Activated naive CD8-positive, alpha-beta T cell treated with anti-CD3 and anti-CD28 coated beads, Interleukin-2, amount 50 U/mL, for 16 hours (primary cell): ENCODE results near the gene IFNL3.
A peak's percentile ranks its signal among the peaks of the same experiment; 100 is the strongest.
"Not testable (repeated sequence)": the region's sequence is repeated elsewhere in the genome, so short reads cannot be mapped to it uniquely, and the experiment has no call there.

Experiments
- DNase-seq: peaks from one replicate; pipeline ENCODE4 v3.0.0-alpha.2; 2020; ENCODE audit warnings: low read depth, low spot score

Gene IFNL3

DNA sequence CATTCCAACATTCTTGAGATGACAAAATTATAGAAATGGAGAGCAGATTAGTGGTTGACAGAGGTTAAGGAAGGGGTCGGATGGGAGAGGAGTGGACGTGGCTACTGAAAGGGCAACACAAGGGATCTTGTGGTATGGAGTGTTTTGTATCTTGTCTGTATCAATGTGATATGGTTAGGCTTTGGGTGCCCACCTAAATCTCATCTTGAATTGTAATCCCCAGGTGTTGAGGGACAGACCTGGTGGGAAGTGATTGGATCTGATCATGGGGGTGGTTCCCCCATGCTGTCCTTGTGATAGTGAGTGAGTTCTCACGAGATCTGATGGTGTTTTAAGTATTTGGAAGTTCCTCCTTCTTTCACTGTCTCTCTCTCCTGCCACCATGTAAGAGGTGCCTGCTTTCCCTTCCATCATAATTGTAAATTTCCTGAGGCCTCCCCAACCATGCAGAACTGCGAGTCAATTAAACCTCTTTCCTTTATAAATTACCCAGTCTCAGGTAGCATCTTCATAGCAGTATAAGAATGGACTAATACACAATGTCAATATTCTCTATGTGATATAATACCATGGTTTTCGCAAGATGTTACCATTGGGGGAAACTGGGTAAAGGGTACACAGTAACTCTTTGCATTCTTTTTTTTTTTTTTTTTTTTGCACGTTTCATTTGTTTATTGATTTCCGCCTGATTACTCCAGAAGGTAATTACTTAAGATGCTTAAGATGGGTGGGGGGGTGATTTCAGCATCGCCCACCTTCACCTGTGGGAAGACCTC lies 8.8 kb upstream of the IFNL3 start:
- no peak for DNase-seq

DNA sequence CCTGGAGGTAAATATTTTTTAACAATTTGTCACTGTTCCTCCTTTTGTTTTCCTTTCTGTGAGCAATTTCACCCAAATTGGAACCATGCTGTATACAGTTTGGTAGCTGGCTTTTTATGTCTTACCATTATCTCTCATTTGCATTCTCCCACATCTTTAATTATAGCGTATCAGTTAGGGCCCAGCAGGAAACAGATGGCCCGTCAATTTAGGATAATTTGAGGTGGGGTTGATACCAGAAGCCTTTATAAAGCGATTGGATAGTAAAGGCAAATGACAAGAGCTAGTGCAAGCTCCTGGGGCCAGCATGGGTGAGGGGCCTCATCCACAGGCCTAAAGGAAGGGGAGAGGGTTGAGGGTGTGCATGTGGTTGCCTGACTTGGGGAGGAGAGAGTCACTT lies 7.7 kb upstream of the IFNL3 start:
- DNase-seq = no peak

DNA sequence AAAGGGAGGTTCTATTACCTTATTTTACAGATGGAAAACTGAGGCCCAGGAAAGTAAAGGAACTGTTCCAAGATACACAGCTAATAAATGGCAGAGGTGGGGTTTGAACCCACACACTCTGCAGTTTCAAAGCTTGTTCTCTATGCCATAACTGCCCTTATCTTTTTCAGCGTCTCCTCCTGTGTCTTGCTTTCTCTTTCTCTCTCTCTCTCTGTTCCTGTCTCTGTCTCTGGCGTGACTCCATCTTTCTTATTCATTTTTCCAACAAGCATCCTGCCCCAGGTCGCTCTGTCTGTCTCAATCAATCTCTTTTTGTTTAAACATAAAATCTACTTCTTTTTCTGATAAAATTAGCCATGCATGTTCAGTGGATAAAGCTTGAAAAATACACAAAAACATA lies 7.0 kb upstream of the IFNL3 start:
- no peak for DNase-seq

DNA sequence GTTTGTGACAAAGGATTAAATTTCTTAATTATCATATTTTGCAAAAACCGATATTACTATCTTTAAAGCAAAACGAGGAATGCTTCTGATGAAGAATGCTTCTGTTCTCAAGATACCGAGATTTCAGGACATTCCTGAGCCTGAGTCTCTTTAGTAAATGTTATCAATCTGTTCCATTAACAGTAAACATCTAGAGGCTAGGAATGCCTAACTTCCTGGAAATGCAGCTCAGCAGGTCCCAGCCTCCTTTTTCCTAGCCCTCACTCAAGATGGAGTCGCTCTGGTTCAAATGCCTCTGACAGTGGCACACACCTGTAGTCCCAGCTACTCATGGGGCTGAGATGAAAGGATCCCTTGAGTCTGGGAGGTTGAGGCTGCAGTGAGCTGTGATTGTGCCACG lies 6.3 kb upstream of the IFNL3 start:
- DNase-seq = no peak

DNA sequence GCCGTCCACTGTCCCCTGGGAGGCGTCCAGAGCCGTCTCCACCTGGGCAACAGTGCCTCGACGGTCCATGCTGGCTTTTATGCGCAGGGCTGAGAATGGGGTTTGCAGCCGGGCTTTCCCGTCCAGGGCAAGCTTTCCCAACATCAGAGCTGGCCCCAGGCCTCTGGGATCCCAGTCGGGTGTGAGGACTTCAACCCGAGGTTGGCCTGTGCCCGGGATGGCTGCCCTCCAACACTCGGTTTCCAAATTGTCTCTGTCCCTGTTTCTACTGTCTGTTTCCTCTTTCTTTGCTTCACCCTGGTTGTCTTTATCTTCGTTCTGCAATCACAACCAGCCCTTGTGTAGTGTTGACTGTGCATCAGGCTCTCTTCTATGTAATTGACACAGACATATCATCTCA lies 4.0 kb upstream of the IFNL3 start, which contains the start of gene IFNL4:
Gene IFNL4, minus strand, starts transcription at position 51 of the 400 bp plus-strand sequence.
- no peak for DNase-seq

DNA sequence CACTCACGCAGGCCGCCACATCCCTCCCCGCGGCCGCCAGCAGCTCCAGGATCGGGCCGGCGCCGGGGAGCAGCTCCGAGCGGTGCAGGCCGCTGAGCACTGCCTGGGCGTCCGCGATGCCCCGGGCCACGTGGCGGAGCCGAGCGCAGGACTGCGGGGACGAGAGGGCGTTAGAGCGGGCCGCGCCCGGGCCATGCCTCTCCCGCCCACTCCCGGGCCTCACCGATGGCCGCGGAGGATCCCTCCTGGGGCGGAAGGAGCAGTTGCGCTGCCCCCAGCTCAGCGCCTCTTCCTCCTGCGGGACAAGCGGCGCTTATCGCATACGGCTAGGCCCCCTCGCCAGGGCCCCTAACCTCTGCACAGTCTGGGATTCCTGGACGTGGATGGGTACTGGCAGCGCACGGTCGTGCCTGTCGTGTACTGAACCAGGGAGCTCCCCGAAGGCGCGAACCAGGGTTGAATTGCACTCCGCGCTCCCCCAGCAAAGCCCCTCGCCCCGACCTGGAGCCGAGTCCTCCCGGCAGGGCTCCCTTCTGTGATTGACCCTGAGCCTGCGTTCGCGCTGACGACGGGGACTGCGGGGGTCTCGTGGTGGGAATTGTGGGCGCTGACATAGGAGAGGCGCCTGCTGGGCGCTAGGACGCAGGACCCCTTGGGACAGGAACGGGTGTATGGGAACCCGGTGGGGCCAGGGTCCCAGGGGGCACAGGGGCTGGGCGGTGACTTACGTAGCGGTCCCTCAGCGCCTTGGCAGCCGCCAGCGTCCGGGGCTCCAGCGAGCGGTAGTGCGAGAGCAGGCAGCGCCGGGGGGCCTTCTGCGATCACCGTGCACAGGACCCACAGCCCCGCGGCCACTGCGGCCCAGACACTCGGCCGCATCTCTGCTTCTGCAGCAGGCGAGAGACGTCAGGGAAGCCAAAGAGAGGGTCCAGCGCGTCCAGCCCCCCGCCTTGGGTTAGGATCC lies 3.2 kb upstream of the IFNL3 start:
- no peak for DNase-seq

DNA sequence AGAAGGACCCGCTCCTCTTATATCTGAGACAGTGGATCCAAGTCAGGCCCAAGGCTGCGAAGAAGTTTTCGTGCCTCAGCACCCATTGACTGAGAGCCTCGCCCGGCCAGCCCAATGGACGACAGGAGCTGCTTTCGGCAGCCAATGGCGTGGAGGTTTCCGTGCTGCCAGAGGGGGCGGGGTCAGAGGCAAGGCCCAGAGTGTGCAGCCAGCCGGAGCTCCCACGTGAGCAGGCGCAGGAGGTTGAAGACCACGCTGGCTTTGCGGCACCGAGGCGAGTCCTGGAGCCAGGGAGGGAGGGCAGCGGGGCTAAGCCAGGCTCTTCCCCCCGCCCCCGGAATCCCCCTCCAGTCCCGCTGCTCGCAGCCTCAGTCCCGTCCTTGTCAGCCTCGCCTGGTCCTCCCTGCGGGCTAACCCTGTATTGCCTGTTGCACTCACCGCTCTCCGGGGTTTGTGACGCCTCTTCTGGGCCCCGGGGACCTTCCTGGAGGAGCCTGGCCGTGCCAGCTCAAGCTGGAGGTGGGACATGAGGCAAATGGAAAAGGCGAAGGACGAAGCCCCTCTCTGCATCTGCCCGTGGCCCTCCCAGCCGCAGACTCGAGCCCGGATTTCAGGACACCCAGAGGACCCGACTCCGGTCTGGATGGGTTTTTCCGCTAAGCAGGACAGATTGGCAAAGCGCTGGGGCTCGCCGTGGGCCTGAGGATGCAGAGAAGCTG lies 2.3 kb upstream of the IFNL3 start:
- DNase-seq = no peak

DNA sequence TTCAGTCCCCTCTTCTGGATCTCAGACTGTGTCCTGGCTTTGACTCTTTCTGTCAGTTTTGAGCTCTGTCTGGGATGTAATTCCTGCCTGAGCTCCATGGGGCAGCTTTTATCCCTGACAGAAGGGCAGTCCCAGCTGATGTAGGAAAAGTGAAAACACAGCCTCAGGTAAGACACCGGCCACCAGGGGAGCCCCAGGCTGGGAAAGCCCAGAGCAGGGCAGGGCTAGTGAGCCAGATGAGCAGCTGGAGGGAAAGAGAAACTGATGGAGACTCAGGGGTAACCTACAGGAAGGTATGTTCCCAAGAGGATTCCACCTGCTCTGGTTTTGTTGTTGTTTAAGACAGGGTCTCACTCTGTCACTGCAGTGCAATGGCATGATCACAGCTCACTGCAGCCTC lies 360 bp upstream of the IFNL3 start:
- not testable (repeated sequence) for DNase-seq

DNA sequence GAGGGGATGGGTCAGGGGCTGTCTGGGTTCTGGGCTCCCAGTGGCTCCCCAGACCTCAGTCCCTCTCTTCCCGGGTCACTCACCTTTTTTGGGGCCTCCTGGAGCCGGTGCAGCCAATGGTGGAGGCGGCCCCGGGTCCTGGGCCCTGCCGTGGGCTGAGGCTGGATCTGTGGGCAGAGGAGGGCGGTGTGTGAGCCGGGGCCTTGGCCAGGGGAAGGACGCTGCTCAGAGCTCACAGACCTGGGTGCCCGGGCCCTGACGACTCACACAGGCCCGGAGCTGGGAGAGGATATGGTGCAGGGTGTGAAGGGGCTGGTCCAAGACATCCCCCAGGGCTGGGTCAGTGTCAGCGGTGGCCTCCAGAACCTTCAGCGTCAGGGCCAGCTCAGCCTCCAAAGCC lies 1.1 kb downstream of the IFNL3 start:
- not testable (repeated sequence) for DNase-seq

DNA sequence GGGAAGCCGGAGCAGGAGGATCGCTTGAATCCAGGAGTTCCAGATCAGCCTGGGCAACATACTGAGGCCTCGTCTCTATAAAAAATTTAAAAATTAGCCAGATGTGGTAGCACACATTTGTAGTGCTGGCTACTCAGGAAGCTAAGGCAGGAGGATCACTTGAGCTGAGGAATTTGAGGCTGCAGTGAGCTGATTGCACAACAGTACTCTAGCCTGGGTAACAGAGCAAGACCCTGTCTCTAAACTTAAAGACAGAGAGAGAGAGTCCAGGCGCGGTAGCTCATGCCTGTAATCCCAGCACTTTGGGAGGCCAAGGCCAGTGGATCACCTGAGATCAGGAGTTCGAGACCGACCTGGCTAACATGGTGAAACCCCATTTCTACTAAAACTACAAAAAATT lies 4.4 kb downstream of the IFNL3 start:
- DNase-seq = no peak

DNA sequence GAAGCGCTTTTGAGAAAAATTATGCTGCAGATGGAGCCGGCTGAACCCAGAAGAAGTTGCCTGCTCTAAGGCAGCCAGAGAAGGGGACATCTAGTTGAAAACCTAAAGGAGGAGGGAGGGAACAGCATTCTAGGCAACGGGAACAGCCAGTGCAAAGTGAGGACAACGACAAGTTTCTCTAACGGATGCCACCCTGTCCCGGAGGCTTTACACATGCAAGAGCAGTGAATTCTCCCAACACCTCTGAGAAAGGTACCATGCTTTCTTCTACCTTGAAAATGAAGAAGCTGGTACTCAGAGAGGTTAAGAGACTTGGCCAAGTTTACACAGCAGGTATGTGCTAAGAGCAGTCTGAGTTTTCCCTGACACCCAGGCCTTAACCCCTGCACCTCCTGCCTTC lies 5.9 kb downstream of the IFNL3 start:
- DNase-seq = no peak

DNA sequence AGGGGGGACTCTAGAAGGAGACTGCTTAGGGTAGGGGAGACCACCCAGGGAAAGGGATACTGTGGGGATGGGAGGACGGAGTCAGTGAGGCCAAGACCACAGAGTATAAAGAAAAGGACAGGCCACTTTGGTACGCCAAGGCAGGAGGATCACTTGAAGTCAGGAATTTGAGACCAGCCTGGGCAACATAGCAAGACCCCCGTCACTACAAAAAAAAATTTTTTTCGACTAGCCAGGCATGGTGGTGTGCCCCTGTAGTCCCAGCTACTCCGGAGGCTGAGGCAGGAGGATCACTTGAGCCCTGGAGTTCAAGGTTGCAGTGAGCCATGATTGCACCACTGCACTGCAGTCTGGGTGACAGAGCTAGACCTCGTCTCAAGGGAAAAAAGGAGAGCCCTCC lies 6.6 kb downstream of the IFNL3 start:
- DNase-seq = no peak

DNA sequence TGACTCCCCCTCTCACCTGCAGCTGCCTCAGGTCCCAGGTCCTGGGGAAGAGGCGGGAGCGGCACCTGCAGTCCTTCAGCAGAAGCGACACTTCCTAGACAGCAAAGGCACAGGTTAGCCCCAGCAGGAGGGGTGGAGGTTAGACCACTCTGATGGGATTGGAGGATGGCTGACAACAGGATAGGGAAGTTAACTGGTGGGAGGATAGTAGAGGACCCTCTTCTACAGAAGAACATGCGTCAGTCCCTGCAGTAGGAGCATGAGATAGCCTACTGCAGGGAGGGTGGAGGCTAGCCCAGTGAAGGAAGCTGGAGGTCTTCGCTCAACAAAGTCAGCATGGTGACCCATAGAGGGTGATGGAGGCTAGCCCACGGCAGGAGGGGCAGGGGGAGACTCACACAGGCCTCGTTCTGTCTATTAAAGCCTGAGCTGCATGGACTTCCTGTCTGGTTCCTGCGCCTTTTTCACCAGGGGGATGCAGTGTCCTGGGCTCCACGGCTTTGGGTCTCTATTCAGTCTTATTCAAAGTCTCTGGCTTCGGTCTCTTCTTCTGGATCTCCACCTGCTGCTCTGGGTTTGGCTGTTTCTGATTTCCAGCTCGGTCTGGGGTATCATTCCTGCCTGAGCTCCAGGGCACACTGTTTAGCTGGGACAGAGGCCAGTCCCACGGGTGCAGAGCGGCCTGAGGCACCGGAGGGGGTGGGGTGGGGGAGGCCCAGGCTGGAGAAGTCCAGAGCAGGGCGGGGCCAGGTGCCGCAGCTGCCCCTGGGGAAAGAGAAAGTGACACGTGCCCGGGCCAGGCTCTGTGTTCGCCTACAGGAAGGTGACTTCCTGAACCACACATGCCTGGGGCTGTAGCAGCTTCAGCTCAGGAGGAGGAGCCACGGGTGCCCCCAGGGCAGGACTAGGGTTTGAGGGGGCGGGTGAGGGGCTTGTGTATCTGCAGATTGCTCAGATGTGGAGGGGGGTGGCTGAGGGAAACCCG lies 7.3 kb downstream of the IFNL3 start:
- DNase-seq = peak; percentile 14

DNA sequence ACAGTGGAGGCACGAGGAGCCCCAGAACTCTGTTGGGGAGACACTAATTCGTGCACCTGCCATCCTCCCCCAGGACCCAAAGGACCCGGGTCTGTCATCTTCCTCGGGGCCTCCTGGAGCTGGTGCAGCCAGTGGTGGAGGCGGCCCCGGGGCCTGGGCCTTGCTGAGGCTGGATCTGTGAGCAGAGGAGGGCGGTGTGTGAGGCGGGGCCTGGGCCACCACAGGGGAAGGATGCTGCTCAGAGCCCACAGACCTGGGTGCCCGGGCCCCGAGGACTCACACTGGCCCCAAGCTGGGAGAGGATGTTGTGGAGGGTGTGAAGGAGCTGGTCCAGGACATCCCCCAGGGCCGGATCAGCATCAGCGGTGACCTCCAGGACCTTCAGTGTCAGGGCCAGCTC lies 8.3 kb downstream of the IFNL3 start:
- DNase-seq = no peak

DNA sequence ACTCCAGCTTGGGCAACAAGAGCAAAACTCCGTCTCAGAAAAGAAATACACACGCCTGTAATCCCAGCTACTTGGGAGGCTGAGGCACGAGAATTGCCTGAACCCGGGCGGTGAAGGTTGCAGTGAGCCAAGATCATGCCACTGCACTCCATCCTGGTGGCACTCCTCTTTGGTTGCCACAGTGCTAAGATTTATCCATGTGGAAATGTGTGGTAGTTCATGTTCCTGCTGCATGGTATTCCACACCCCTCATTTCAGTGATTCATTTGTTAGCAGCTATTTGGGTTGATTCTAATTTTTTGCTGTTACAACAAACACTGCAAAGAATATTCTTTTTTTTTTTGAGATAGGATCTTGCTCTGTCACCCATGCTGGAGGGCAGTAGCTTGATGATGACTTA lies 12.1 kb downstream of the IFNL3 start:
- DNase-seq = no peak

DNA sequence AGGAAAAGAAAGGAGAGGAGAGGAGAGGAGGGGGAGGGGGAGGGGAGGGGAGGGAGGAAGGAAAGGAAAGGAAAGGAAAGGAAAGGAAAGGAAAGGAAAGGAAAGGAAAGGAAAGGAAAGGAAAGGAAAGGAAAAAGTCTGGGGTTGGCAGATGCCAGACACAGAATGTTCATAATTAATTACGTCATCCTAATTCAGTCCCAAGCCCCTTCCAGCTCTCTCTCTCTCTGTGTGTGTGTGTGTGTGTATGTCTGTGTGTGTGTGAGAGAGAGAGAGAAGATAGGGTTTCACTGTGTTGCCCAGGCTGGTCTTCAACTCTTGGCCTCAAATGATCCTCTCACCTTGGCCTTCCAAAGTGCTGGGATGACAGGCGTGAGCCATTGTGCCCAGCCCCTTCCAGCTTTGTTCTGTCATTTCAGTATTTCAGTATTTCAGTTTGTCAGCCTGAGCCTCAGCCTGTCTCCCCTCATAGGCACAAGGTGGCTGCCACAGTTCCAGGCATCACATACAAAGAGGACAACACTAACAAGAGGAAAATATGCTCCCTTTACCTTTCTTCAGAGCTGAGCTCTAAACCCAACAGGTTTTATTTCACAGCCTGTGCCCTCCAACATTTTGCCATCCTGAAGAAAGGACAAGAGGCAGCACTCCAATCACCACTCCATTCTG lies 14.6 kb downstream of the IFNL3 start:
- DNase-seq = no peak

DNA sequence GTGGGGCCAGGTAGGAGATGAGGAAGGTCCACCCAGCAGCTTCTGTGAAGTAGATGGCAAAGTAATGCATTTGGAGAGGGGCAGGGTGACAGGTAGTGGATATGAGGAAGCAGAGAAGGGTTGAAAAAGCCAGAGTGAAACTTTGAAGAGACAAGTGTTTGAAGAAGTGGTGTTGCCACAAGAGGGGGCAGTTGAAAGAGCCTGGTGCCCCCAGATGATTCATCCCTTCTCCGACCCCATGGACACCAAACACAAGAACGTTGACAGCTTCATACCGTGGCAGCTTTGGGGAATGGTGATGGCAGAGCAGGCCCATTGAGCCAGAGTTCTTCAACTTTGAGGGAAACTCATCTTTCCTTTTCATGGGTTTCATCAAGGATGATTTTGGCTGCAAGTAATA lies 19.9 kb downstream of the IFNL3 start:
- no peak for DNase-seq

DNA sequence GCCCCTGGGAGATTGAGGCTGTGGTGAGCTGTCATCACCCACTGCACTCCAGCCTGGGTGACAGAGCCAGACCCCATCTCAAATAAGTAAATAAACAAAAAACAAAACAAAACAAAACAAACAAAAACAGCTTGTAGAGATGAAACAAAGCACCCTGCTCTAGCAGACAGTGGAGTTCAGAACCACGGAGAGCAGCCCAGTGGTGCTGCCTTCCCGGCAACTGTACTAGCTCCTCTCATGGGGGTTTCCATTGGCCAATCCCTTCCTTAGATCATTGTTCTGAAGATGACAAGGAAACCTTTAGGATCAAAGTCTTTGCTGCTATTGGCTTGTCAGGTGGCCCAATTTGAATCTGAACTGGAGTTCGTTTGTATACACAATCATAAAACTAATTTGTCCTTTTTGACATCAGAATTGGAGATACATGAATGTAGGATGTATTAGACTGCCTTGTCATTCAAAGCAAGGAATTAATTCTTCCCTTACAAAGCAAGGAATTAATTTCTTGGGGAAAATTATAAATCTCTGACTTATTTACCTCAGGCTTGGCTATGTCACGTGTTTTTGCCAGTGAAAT lies 21.0 kb downstream of the IFNL3 start:
- no peak for DNase-seq

DNA sequence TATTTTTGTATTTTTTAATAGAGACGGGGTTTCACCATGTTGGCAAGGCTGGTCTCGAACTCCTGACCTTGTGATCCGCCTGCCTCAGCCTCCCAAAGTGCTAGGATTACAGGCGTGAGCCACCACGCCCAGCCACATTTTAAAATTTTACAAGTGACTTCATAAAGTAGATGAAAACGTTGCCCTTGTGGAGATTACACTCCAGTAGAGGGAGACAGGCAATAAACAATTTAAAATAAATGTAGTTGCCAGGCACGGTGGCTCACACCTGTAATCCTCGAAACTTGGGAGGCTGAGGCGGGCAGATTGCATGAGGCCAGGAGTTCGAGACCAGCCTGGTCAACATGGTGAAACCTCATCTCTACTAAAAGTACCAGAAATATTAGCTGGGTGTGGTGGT lies 25.7 kb downstream of the IFNL3 start:
- DNase-seq = not testable (repeated sequence)
